Coronary artery (tissue), 2 donors: Measurements from ENCODE around the gene POLR1G.

Source experiments
- DNase-seq: peaks from one replicate; pipeline ENCODE4 v3.0.0-alpha.2; 2017; ENCODE audit warnings: low spot score
- H3K27ac ChIP-seq, 2 donors: fragments of 200-600 bp; sonication (generic); one replicate each; pipeline ENCODE4 v1.5.1; 2016 to 2019
- H3K4me3 ChIP-seq: fragments of 200-600 bp; sonication (generic); 2 replicates; pipeline ENCODE4 v1.5.1; 2016; ENCODE audit warnings: mild to moderate bottlenecking, moderate library complexity
- CTCF ChIP-seq: fragments of 200-600 bp; sonication (generic); IDR thresholded peaks from one replicate; pipeline ENCODE4 v1.5.1; 2019; ENCODE audit warnings: antibody characterized with exemption

POLR1G gene

GRCh38 chr19:45437328-45437727 lies 30.9 kb downstream of the POLR1G start:
- no peak overlapping the region for H3K4me3 ChIP-seq
- DNase-seq = no peak
- H3K27ac ChIP-seq = no peak overlapping the region
- TF ChIP-seq CTCF = no peak

GRCh38 chr19:45439190-45439568 lies 32.7 kb downstream of the POLR1G start:
- peak overlapping the region; percentile 96 to 99 for H3K27ac ChIP-seq
- H3K4me3 ChIP-seq = peak overlapping the region; percentile 89
- DNase-seq = no peak
- TF ChIP-seq CTCF = no peak

- H3K4me3 ChIP-seq = peak overlapping the region; percentile 89
- peak; percentile 99 for TF ChIP-seq CTCF
- DNase-seq = peak; percentile 91
- H3K27ac ChIP-seq = peak overlapping the region; percentile 96 to 99
These were observed 33.3 kb downstream of the POLR1G start for GRCh38 chr19:45439569-45440258.

GRCh38 chr19:45440259-45440638 lies 33.8 kb downstream of the POLR1G start:
- DNase-seq = no peak
- Histone ChIP-seq H3K27ac (peak overlapping the region; percentile 96 to 99), H3K4me3 (peak overlapping the region; percentile 89)
- no peak for TF ChIP-seq CTCF

- no peak for TF ChIP-seq CTCF
- Histone ChIP-seq H3K4me3 (no peak overlapping the region), H3K27ac (peak overlapping the region; percentile 96 to 99)
- no peak for DNase-seq
These were observed 34.6 kb downstream of the POLR1G start for GRCh38 chr19:45440873-45441654.

- Histone ChIP-seq H3K27ac (peak overlapping the region; percentile 93 to 97), H3K4me3 (no peak overlapping the region)
- TF ChIP-seq CTCF = no peak
- no peak for DNase-seq
These were observed 35.9 kb downstream of the POLR1G start for GRCh38 chr19:45442408-45442777.
